Neural cell (in vitro differentiated cells): ENCODE results near the gene LTBP1. TPM values are rescaled to one million over a fixed set of nuclear protein-coding genes. Genes with fewer than 3 reads are reported as not detected.

Experiments used
- H2AFZ ChIP-seq: fragments of 200-600, 300-800 bp; sonication (generic), shearing (Covaris generic); 2 replicates; pipeline ENCODE4 v1.6.0; 2014; ENCODE audit warnings: low read depth, mild to moderate bottlenecking, antibody characterized with exemption, low read length, moderate library complexity
- H3F3A ChIP-seq: fragments of 200-600 bp; shearing (Covaris generic); 2 replicates; pipeline ENCODE4 v1.6.1; 2016; ENCODE audit warnings: mild to moderate bottlenecking, moderate library complexity, mixed read lengths, antibody characterized with exemption, low read length; ENCODE audit not compliant: insufficient read depth, poor library complexity, severe bottlenecking
- H3K27ac ChIP-seq: fragments of 200-600, 300-800 bp; sonication (generic), shearing (Covaris generic); 2 replicates; pipeline ENCODE4 v1.5.1; 2014; ENCODE audit warnings: mild to moderate bottlenecking, low read length, moderate library complexity
- H3K27me3 ChIP-seq: fragments of 300-800, 200-600 bp; sonication (generic), shearing (Covaris generic); 2 replicates; pipeline ENCODE4 v1.6.0; 2014; ENCODE audit warnings: mild to moderate bottlenecking, low read depth, low read length, moderate library complexity; ENCODE audit not compliant: insufficient read depth
- H3K36me3 ChIP-seq: fragments of 300-800, 200-600 bp; sonication (generic), shearing (Covaris generic); 2 replicates; pipeline ENCODE4 v1.5.1; 2014; ENCODE audit warnings: mild to moderate bottlenecking, antibody characterized with exemption, low read length, moderate library complexity; ENCODE audit not compliant: insufficient read depth
- H3K4me2 ChIP-seq: fragments of 300-800, 200-600 bp; sonication (generic), shearing (Covaris generic); 2 replicates; pipeline ENCODE4 v1.6.0; 2014; ENCODE audit warnings: mild to moderate bottlenecking, low read length
- H3K4me3 ChIP-seq: fragments of 300-800, 200-600 bp; sonication (generic), shearing (Covaris generic); 2 replicates; pipeline ENCODE4 v1.5.1; 2014; ENCODE audit warnings: mild to moderate bottlenecking, low read length, moderate library complexity
- H3K79me2 ChIP-seq: fragments of 200-600 bp; shearing (Covaris generic); replicated peaks from 2 replicates; pipeline ENCODE4 v1.6.0; 2014; ENCODE audit warnings: mild to moderate bottlenecking, low read length, moderate library complexity; ENCODE audit not compliant: insufficient read depth
- H3K9ac ChIP-seq: fragments of 300-800, 200-600 bp; sonication (generic), shearing (Covaris generic); 2 replicates; pipeline ENCODE4 v1.6.1; 2016; ENCODE audit warnings: mild to moderate bottlenecking, low read length, mixed read lengths
- H3K9me2 ChIP-seq: fragments of 200-600 bp; shearing (Covaris generic); 2 replicates; pipeline ENCODE4 v1.6.1; 2016; ENCODE audit warnings: mild to moderate bottlenecking, low read length, mixed read lengths; ENCODE audit not compliant: insufficient read depth
- H3K9me3 ChIP-seq: fragments of 200-600, 300-800 bp; sonication (generic), shearing (Covaris generic); 2 replicates; pipeline ENCODE4 v1.6.1; 2016; ENCODE audit warnings: mild to moderate bottlenecking, mixed run types, low read length, moderate library complexity, mixed read lengths
- H4K20me1 ChIP-seq: fragments of 200-600 bp; shearing (Covaris generic); 2 replicates; pipeline ENCODE4 v1.6.1; 2016; ENCODE audit warnings: mild to moderate bottlenecking, mixed run types; ENCODE audit not compliant: insufficient read depth
- CTCF ChIP-seq: fragments of 450-650 bp; IDR thresholded peaks from 2 replicates; pipeline ENCODE4 v1.5.1; 2014; ENCODE audit warnings: antibody characterized with exemption, mild to moderate bottlenecking, moderate library complexity; ENCODE audit not compliant: poor library complexity, severe bottlenecking
- EP300 ChIP-seq: fragments of 450-650 bp; conservative IDR thresholded peaks from 2 replicates; pipeline ENCODE4 v1.6.1; 2014; ENCODE audit warnings: antibody characterized with exemption, mild to moderate bottlenecking, moderate library complexity; ENCODE audit not compliant: poor library complexity, severe bottlenecking
- EZH2 ChIP-seq: fragments of 200-600, 300-800 bp; shearing (Covaris generic), sonication (generic); IDR thresholded peaks from 2 replicates; pipeline ENCODE4 v1.6.1; 2014; ENCODE audit warnings: antibody characterized with exemption, low read length, borderline replicate concordance, mild to moderate bottlenecking; ENCODE audit not compliant: insufficient read depth, poor library complexity, severe bottlenecking
- MXI1 ChIP-seq: fragments of 450-650 bp; conservative IDR thresholded peaks from 2 replicates; pipeline ENCODE4 v1.6.1; 2014; ENCODE audit warnings: antibody characterized with exemption, mild to moderate bottlenecking; ENCODE audit not compliant: poor library complexity, severe bottlenecking
- POLR2AphosphoS5 ChIP-seq: IDR thresholded peaks from 2 replicates; pipeline ENCODE4 v1.6.1; 2012
- RAD21 ChIP-seq: fragments of 450-650 bp; conservative IDR thresholded peaks from 2 replicates; pipeline ENCODE4 v1.6.1; 2014; ENCODE audit warnings: antibody characterized with exemption, mild to moderate bottlenecking, moderate library complexity
- REST ChIP-seq: IDR thresholded peaks from 2 replicates; pipeline ENCODE4 v1.6.1; 2012; ENCODE audit warnings: borderline replicate concordance
- SMC3 ChIP-seq: fragments of 450-650 bp; conservative IDR thresholded peaks from 2 replicates; pipeline ENCODE4 v1.6.1; 2014; ENCODE audit warnings: antibody characterized with exemption, mild to moderate bottlenecking, moderate library complexity; ENCODE audit not compliant: poor library complexity
- TAF1 ChIP-seq: IDR thresholded peaks from 2 replicates; pipeline ENCODE4 v1.6.1; 2012; ENCODE audit warnings: low read depth
- polyA plus RNA-seq: library from polyadenylated mRNA; depleted of rRNA; stranded (reverse); fragments of >200 nt; gene quantifications from 2 replicates; pipeline ENCODE4 v1.2.3, GENCODE V29; 2014

The LTBP1 gene
- polyA plus RNA-seq, 1 donor from 2014 or later, result 1.8 TPM

GRCh38 chr2:33430856-33431255, 484.1 kb downstream of the LTBP1 start:
- Histone ChIP-seq H3K9ac (no peak overlapping the region), H3F3A (no peaks in the 10 kb centered on the region), H3K27ac (no peak overlapping the region), H3K4me3 (no peak overlapping the region), H3K4me2 (no peak overlapping the region), H3K9me2 (no peaks in the 10 kb centered on the region), H2AFZ (no peak overlapping the region), H4K20me1 (no peaks in the 10 kb centered on the region), H3K9me3 (no peaks in the 10 kb centered on the region), H3K79me2 (no peaks in the 10 kb centered on the region), H3K36me3 (no peaks in the 10 kb centered on the region), H3K27me3 (no peaks in the 10 kb centered on the region)
- no peak for TF ChIP-seq EZH2
- no peak for TF ChIP-seq RAD21
- no peak for TF ChIP-seq TAF1
- TF ChIP-seq CTCF, result no peak
- TF ChIP-seq EP300, result no peak
- no peak for TF ChIP-seq POLR2AphosphoS5
- no peak for TF ChIP-seq REST
- TF ChIP-seq MXI1, result no peak

- Histone ChIP-seq H3K9ac (no peak overlapping the region), H3K27me3 (no peaks in the 10 kb centered on the region), H3K36me3 (no peaks in the 10 kb centered on the region), H3K27ac (no peak overlapping the region), H3K9me3 (no peaks in the 10 kb centered on the region), H3K4me2 (no peak overlapping the region), H3K79me2 (no peaks in the 10 kb centered on the region), H3K4me3 (no peak overlapping the region), H4K20me1 (no peaks in the 10 kb centered on the region), H3F3A (no peaks in the 10 kb centered on the region), H2AFZ (no peak overlapping the region), H3K9me2 (no peaks in the 10 kb centered on the region)
- no peak for TF ChIP-seq SMC3
- TF ChIP-seq TAF1, result no peak
- TF ChIP-seq CTCF, result no peak
- TF ChIP-seq REST, result no peak
- TF ChIP-seq RAD21, result no peak
- TF ChIP-seq EZH2, result no peak
- no peak for TF ChIP-seq EP300
- no peak for TF ChIP-seq MXI1
- TF ChIP-seq POLR2AphosphoS5, result no peak
Observed at GRCh38 chr2:33432871-33433270, 486.1 kb downstream of the LTBP1 start.
